GM12872 (cell line): ENCODE results near the gene ZNF680.

ENCODE experiments used
- CTCF ChIP-seq: IDR thresholded peaks from 3 replicates; pipeline ENCODE4 v1.5.1; 2011; ENCODE audit warnings: low read depth, mild to moderate bottlenecking, low read length, moderate library complexity; ENCODE audit not compliant: insufficient read depth

The ZNF680 gene

GRCh38 chr7:64544010-64544409, 18.9 kb downstream of the ZNF680 start:
- TF ChIP-seq CTCF, result no peak

- no peak for TF ChIP-seq CTCF
Observed at GRCh38 chr7:64541438-64542359, 21.2 kb downstream of the ZNF680 start.

DNA sequence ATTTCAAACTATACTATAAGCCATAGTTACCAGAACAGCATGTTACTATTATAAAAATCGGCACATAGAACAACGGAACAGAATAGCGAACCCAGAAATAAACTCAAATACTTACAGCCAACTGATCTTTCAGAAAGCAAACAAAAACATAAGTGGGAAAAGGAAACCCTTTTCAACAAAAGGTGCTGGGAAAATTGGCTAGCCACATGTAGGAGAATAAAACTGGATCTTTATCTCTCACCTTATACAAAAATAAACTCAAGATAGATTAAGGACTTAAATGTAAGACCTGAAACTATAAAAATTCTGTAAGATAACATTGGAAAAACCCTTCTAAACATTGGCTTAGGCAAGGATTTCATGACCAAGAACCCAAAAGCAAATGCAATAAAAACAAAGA, 29.1 kb downstream of the ZNF680 start:
- TF ChIP-seq CTCF, result no peak

DNA sequence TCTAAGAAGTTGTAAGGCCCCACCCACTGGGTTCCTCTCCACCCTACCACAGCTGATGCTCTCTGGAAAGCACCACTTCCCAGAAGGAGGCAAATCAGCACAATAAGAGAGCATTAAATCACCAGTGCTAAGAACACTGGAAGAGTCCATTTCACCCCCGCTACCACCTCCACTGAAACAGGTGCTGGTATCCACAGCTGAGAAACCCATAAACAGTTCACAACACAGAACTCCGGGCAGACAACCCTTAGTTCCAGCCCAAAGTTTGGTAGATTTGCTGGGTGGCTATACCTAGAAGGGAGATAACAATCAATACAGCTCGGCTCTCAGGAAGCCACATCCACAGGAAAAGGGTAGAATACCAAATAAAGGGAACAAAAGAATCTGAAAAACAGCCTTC, 34.1 kb downstream of the ZNF680 start:
- TF ChIP-seq CTCF, result no peak

- TF ChIP-seq CTCF, result no peak
Observed at GRCh38 chr7:64521409-64521984, 41.4 kb downstream of the ZNF680 start.

DNA sequence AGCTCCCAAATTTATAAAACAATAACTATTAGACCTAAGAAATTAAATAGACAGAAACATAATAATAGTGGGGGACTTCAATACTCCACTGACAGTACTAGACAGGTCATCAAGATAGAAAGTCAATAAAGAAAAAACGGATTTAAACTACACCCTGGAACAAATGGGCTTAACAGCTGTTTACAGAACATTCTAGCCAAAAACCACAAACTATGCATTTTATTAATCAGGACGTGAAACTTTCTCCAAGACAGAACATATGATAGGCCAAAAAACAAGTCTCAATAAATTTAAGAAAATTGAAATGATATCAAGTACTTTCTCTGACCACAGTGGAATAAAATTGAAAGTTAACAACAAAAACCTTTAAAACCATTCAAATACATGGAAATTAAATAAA, 46.4 kb downstream of the ZNF680 start:
- no peak for TF ChIP-seq CTCF

DNA sequence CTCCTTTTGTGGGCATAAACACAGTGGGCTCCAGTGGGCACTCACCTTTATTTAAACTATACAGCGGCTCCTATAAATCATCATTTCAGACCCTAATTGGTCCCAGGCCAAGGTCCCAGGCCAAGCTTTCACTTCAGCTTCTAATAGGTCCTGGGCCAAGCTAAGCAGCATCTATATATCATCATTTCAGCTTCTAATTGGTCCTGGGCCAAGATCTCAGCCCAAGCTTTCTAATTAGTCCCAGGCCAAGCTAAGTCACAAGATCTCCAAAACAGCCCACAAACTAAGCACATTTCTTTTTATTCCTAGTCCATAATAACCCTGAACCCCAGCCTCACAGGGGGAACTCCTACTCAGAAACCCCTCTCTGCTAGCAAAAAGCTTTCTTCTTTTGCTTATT, 47.1 kb downstream of the ZNF680 start:
- no peak for TF ChIP-seq CTCF
